Kidney (tissue), 14 donors: ENCODE results near the gene MN1. TPM values are rescaled to one million over a fixed set of nuclear protein-coding genes. Genes with fewer than 3 reads are reported as not detected.
A peak's percentile ranks its signal among the peaks of the same experiment; 100 is the strongest.

Source experiments
- DNase-seq, 5 donors: peaks; one replicate each; pipeline ENCODE4 v3.0.0-alpha.2; 2013 to 2020
- FAIRE-seq: peaks from 2 replicates; lab custom pipeline; 2012; peaks lifted over from hg19 to GRCh38; lab: Jason Lieb, UNC
- H3K27ac ChIP-seq, 2 donors: one replicate each; pipeline ENCODE4 v1.7.0; 2013; ENCODE audit warnings: low read depth in 2 of 2, low read length in 2 of 2, inconsistent platforms in 1 of 2
- H3K27me3 ChIP-seq: one replicate; pipeline ENCODE4 v1.7.1; 2013; ENCODE audit warnings: low read length, inconsistent platforms; ENCODE audit not compliant: control insufficient read depth, insufficient read depth
- H3K36me3 ChIP-seq, 3 donors: one replicate each; pipeline versions ENCODE4 v1.7.0 to v1.7.1; 2013; ENCODE audit warnings: low read length in 3 of 3, control low read depth in 1 of 3, inconsistent platforms in 1 of 3; ENCODE audit not compliant: insufficient read depth in 3 of 3, control insufficient read depth in 2 of 3
- H3K4me1 ChIP-seq, 3 donors: one replicate each; pipeline versions ENCODE4 v1.7.0 to v1.7.1; 2013; ENCODE audit warnings: low read length in 3 of 3, inconsistent platforms in 1 of 3, low read depth in 1 of 3; ENCODE audit not compliant: control insufficient read depth in 2 of 3, insufficient read depth in 2 of 3
- H3K4me3 ChIP-seq, 3 donors: one replicate each; pipeline versions ENCODE4 v1.7.0 to v1.8.1; 2013; ENCODE audit warnings: low read length in 3 of 3, control low read depth in 1 of 3, inconsistent platforms in 1 of 3
- H3K9ac ChIP-seq, 3 donors: one replicate each; pipeline versions ENCODE4 v1.7.0 to v1.7.1; 2013; ENCODE audit warnings: low read length in 3 of 3, control low read depth in 1 of 3, inconsistent platforms in 1 of 3
- H3K9me3 ChIP-seq, 3 donors: one replicate each; pipeline versions ENCODE4 v1.7.0 to v1.7.1; 2013; ENCODE audit warnings: low read length in 3 of 3, control low read depth in 1 of 3, inconsistent platforms in 1 of 3; ENCODE audit not compliant: control insufficient read depth in 2 of 3, insufficient read depth in 1 of 3
- intact Hi-C: fragments of 100-400 bp; cut with DNase I; formaldehyde crosslinking; loops from one replicate; pipeline ENCODE4 v1.11.1; 2022
- polyA plus RNA-seq: library from polyadenylated mRNA; stranded (reverse); fragments of 350-450 nt; fragmentation: Illumina TruSeq; extraction: RNeasy Lipid Tissue Mini Kit (QIAGEN cat#74804); gene quantifications from one replicate; pipeline ENCODE4 v1.2.3, GENCODE V29; 2014; ENCODE audit warnings: low read depth, low replicate concordance; ENCODE audit not compliant: insufficient read depth
- total RNA-seq: library from RNA; stranded (reverse); fragmentation: NEBNext Ultra II Directional; extraction: Animal tissue kit (Norgen Biotek cat#: 25700); gene quantifications from one replicate; pipeline ENCODE4 v1.2.1, GENCODE V29; 2021
- TF ChIP-seq, protein P1 (sequence below): IDR thresholded peaks from 3 replicates; pipeline ENCODE4 v1.5.1; 2012; ENCODE audit warnings: mild to moderate bottlenecking, moderate library complexity, borderline replicate concordance; ENCODE audit not compliant: insufficient read depth; ENCODE audit errors: extremely low read depth
- donor health status: control.
- donor health status: control.
- donor health status: control.
- donor health status: control.
- donor health status: control.
- donor health status: DM: yes; HTN: yes; CAD: no.
- donor health status: Normal renal cell carcinoma (clear cell type).

Gene MN1
- total and polyA plus RNA-seq, 2 donors from 2014 or later = 0.92 to 3.2 TPM

DNA sequence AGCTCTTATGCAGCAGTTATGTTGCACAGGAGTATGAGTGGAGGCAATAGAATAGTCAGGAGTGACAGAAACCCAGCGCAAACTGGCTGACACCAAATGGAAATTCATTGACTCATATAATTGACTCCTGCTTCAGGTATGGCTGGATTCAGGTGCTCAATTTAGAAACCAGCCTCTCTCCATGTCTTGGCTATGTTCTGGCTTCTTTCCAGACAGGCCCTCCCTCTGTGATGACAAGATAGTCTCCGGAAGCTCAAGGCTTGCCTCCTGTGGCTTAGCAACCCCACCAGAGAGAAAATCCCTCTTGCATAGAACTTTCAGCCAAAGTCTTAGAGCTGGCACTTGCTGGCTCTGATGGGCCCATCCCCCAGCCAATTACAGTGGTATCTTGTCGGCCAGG is 28.1 kb upstream of the MN1 start:
- Histone ChIP-seq H3K9ac (no peak overlapping the region), H3K27me3 (no peaks in the 10 kb centered on the region), H3K27ac (no peak overlapping the region), H3K4me1 (no peaks in the 10 kb centered on the region), H3K9me3 (no peaks in the 10 kb centered on the region), H3K4me3 (no peak overlapping the region), H3K36me3 (no peaks in the 10 kb centered on the region)
- DNase-seq (no peak), FAIRE-seq (no peak)
- TF ChIP-seq, protein P1, sequence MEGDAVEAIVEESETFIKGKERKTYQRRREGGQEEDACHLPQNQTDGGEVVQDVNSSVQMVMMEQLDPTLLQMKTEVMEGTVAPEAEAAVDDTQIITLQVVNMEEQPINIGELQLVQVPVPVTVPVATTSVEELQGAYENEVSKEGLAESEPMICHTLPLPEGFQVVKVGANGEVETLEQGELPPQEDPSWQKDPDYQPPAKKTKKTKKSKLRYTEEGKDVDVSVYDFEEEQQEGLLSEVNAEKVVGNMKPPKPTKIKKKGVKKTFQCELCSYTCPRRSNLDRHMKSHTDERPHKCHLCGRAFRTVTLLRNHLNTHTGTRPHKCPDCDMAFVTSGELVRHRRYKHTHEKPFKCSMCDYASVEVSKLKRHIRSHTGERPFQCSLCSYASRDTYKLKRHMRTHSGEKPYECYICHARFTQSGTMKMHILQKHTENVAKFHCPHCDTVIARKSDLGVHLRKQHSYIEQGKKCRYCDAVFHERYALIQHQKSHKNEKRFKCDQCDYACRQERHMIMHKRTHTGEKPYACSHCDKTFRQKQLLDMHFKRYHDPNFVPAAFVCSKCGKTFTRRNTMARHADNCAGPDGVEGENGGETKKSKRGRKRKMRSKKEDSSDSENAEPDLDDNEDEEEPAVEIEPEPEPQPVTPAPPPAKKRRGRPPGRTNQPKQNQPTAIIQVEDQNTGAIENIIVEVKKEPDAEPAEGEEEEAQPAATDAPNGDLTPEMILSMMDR = no peak
- intact Hi-C loops = no loop called here

DNA sequence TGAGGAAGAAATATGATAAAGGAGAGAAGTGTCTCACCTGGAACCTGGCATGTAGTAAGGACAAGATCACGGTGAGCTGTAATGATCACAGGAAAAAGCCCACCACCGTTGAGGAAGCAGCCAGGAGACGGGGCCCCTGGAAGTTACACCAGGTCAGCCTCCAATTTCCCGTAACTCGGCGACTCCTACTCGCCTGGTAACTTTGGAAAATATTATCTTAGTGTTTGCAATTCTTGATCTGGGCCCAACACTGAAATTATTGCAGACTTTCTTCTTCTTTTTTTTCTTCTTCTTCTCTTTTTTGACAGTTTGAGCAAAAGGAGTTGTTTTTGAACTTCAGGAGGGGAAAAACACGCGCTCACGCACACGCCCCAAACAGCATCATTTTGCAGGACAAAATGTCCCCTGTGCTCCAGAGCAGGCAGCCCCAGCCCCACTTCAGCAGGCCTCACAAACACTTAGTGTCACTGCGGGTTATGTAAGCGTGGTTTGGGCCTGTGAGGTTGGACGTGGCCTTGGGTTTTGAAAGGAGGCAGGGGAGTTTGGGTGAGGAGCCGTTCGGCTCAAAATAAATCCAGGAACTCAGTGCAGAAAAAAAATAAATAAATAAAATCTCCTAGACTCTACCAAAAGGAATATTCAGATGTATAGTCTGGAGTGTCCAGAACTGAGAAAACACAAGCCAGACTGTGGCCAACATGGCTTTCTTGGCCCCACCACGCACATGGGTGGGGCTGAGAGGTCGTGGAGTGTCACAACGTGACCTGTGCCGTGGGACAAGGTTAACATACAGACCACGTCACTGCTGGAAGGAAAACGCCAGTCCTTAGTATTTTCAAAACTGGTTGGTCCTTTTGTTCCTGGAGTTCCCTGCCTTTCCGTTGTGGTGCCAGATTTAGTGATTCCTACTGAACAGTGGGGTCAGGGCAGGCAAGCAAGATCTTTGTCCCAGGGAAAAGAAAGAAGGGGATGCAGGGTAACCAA is 26.3 kb upstream of the MN1 start:
- no peak overlapping the region for H3K4me3 ChIP-seq
- TF ChIP-seq, protein P1 = no peak
- FAIRE-seq = no peak
- no peaks in the 10 kb centered on the region for H3K27me3 ChIP-seq
- no peaks in the 10 kb centered on the region for H3K36me3 ChIP-seq
- no peak overlapping the region for H3K9ac ChIP-seq
- H3K9me3 ChIP-seq = no peaks in the 10 kb centered on the region
- peak in 1 of 5 donors; percentile 25 for DNase-seq
- no peak overlapping the region for H3K27ac ChIP-seq
- intact Hi-C loops = no loop called here
- no peaks in the 10 kb centered on the region for H3K4me1 ChIP-seq

DNA sequence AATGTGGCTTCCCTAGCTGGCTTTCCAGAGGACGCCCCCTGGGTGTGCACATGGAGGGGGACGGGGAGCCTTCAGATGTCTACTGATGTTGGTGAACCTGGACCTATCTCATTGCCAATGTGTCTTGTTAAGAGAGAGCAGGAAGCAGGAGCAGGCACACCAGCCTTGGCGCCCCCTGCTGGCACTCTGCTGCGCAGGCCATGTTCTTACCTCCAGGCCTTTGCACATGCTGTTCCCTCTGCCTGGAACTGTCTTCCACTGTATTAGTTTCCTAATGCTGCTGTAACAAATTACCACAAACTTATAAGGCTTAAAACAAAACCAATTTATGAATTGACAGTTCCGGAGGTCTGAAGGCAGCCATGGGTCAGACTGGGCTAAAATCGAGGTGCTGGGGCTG is 23.6 kb upstream of the MN1 start:
- DNase-seq = no peak
- intact Hi-C loops = no loop called here
- Histone ChIP-seq H3K4me3 (no peak overlapping the region), H3K27me3 (no peaks in the 10 kb centered on the region), H3K4me1 (no peaks in the 10 kb centered on the region), H3K9me3 (no peaks in the 10 kb centered on the region), H3K27ac (no peak overlapping the region), H3K36me3 (no peaks in the 10 kb centered on the region), H3K9ac (no peak overlapping the region)
- FAIRE-seq = no peak
- TF ChIP-seq, protein P1 = no peak
